Ishikawa (cell line): ENCODE results near the gene BHLHA15.

Experiments used
- FOXM1 ChIP-seq: IDR thresholded peaks from 2 replicates; pipeline ENCODE4 v1.6.1; 2012; ENCODE audit warnings: low read depth, borderline replicate concordance
- NFIC ChIP-seq: IDR thresholded peaks from 2 replicates; pipeline ENCODE4 v1.6.1; 2012
- TCF12 ChIP-seq: IDR thresholded peaks from 2 replicates; pipeline ENCODE4 v1.6.1; 2012; ENCODE audit warnings: low read depth

DNA sequence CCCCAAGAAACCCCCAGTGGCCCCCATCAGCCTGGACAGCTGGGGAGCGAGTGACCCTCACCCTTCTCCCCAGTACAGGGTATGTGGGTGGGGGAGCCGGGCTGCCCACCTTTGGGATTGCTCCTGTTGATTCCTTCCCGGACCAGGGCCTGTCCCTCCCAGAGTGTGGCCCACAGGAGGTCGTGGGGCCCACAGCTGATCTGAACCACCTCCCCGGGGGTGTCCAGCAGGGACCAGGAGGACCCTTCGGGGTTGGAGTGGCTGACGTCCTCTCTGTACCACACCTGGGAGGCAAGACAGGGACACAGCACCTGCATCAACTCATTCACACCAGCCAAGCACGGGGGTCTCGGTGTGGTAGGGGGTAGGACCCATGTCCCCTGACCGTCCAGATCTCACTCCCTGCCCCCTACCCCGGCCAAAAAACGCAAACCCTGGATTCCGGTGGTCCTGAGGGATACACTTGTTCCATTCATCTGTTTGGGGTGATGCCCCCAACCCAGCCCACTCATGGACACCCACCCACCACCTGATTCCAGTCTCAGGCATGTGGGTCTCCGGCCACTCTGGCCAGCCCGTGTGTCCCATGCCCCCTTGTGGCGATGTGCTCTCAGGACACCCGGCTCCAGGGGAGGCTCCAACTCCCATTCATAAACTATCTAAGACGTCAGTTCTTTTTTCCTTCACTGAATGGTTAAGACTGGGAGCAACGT, 29.9 kb downstream of the BHLHA15 start:
- TF ChIP-seq NFIC: no peak
- TF ChIP-seq TCF12: no peak
- no peak for TF ChIP-seq FOXM1
